Muscle layer of colon (tissue), 2 donors: ENCODE results near the gene MTOR.

Experiments used
- H3K27ac ChIP-seq: one replicate; pipeline ENCODE4 v1.7.0; 2013; ENCODE audit warnings: low read depth, mild to moderate bottlenecking, low read length, moderate library complexity
- H3K27me3 ChIP-seq, 2 donors: one replicate each; pipeline ENCODE4 v1.7.0; 2013; ENCODE audit warnings: low read length in 2 of 2, mild to moderate bottlenecking in 2 of 2; ENCODE audit not compliant: insufficient read depth in 2 of 2, control insufficient read depth in 1 of 2
- H3K36me3 ChIP-seq: one replicate; pipeline ENCODE4 v1.7.0; 2013; ENCODE audit warnings: mild to moderate bottlenecking, low read length; ENCODE audit not compliant: insufficient read depth
- H3K4me1 ChIP-seq: one replicate; pipeline ENCODE4 v1.7.0; 2013; ENCODE audit warnings: mild to moderate bottlenecking, low read length; ENCODE audit not compliant: insufficient read depth
- H3K4me3 ChIP-seq, 2 donors: one replicate each; pipeline ENCODE4 v1.7.0; 2013; ENCODE audit warnings: low read length in 2 of 2, low read depth in 1 of 2, mild to moderate bottlenecking in 1 of 2, moderate library complexity in 1 of 2
- H3K9ac ChIP-seq: one replicate; pipeline ENCODE4 v1.7.0; 2013; ENCODE audit warnings: low read length
- H3K9me3 ChIP-seq: one replicate; pipeline ENCODE4 v1.7.0; 2013; ENCODE audit warnings: mild to moderate bottlenecking, low read length
- donor health status: abdominal sarcoma.
- donor health status: Adenocarcinoma of cecum.

MTOR gene

DNA sequence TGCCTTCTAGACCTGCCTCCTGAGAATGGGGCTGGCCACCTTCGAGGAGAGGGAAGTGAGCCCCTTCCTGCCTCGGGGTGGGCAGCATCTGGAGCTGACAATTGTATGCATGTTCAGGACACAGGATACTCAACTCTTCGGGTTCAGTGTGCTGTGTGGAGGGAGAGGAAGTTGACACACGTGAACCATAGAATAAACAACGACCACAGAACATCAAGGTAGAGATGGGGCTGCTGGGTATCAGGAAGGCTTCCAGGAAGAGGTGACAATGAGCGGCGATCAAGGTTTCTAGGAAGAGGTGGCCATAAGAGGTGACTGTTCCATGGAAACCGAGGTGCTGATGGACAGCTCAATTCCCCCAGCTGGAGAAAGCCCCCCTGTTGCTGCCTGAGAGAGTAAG is 32.6 kb upstream of the MTOR start:
- no peak overlapping the region for H3K27ac ChIP-seq
- H3K9me3 ChIP-seq = no peaks in the 10 kb centered on the region
- peaks cover 31% of the 10 kb centered on the region for H3K36me3 ChIP-seq
- no peak overlapping the region for H3K9ac ChIP-seq
- H3K4me3 ChIP-seq = no peak overlapping the region
- H3K4me1 ChIP-seq = peaks cover 7% of the 10 kb centered on the region
- no peaks in the 10 kb centered on the region for H3K27me3 ChIP-seq

DNA sequence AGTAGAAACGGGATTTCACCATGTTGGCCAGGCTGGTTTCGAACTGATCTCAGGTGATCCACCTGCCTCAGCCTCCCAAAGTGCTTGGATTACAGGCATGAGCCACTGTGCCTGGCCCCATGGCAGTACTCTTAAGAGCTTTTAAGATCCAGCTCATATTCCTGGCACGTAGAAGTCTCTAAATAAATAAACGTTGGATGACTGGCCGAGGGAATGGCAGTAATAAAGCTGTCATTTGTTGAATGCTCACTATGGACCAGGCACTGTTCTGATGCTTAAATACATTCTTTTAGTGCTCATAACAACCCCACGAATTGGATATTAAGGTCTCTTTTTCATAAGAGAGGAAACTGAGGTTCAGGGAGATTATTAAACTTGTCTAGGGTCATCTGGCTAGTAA is 31.5 kb upstream of the MTOR start:
- no peaks in the 10 kb centered on the region for H3K9me3 ChIP-seq
- no peaks in the 10 kb centered on the region for H3K27me3 ChIP-seq
- no peak overlapping the region for H3K27ac ChIP-seq
- H3K9ac ChIP-seq = no peak overlapping the region
- peaks cover 36% of the 10 kb centered on the region for H3K36me3 ChIP-seq
- peaks cover 7% of the 10 kb centered on the region for H3K4me1 ChIP-seq
- no peak overlapping the region for H3K4me3 ChIP-seq

DNA sequence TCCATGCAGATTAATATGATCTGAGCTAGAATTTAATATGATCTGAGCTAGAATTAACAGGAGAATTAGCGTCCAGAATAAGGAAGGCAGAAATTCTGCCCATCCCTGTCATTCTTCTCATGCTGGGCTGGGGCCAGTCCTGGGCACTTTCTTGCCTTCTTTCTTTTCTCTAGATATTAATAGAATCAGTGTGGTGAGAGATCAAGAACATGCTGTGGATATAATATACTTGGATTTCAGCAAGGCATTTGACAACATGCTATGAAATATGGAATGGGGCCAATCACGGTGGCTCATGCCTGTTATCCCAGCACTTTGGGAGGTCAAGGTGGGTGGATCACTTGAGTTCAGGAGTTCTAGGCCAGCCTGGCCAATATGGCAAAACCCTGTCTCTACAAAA is 28.7 kb upstream of the MTOR start:
- no peak overlapping the region for H3K9ac ChIP-seq
- H3K27me3 ChIP-seq = no peaks in the 10 kb centered on the region
- no peaks in the 10 kb centered on the region for H3K9me3 ChIP-seq
- no peak overlapping the region for H3K27ac ChIP-seq
- peaks cover 7% of the 10 kb centered on the region for H3K4me1 ChIP-seq
- H3K36me3 ChIP-seq = peaks cover 55% of the 10 kb centered on the region
- H3K4me3 ChIP-seq = no peak overlapping the region

DNA sequence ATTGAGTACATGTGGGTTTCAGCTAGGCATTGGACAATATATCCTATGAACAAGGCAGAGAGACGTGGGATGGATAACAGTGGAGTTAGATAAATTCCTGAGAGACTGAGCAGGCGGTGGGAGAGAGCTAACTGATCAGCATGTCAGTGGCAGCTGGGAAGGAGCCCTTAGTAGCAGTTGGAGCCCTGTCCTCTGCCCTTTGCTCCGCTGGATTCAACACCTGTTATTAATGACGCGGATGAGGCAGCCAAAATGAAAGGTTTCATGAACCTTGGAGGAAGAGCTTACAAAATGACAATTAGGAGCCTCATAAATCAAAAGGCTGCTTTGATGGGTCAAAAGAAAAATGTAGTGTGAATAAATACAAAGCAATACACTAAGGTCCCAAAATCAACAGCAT is 26.7 kb upstream of the MTOR start:
- H3K4me1 ChIP-seq = peaks cover 7% of the 10 kb centered on the region
- H3K9ac ChIP-seq = no peak overlapping the region
- H3K27me3 ChIP-seq = no peaks in the 10 kb centered on the region
- H3K27ac ChIP-seq = no peak overlapping the region
- H3K4me3 ChIP-seq = no peak overlapping the region
- no peaks in the 10 kb centered on the region for H3K9me3 ChIP-seq
- H3K36me3 ChIP-seq = peaks cover 49% of the 10 kb centered on the region

DNA sequence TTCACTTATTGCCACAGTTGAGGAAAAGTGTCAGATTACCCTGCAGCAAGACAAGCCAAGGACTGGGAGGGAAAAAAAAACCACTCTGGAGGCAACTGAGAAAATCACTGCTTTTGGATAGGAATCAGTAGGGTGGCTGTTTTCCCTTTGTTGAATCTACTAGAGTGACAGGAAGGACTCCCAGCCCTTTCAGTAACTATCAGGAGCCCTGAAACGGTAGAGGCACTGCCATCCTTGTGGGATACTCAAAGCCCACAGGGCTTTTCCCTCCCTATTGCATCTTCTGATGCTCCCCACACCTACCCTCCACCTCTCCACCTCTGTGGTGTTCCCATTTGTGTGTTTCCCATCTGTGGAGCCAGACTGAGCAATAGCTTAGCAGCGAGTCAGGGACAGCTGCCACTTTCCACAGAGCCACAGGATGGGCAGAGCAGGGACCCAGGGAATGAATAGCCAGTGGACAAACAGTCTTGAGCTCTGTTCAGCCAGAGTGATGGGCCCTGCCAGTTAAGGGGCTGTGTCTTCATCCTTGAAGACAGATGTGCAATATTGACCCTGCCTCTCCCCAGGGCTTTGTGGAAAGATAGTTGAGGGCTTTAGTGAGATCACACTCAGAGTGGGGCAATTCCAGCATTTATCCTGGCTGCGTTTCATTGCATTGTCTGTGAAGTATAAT is 24.5 kb upstream of the MTOR start:
- no peak overlapping the region for H3K9ac ChIP-seq
- H3K4me1 ChIP-seq = peaks cover 6% of the 10 kb centered on the region
- no peak overlapping the region for H3K4me3 ChIP-seq
- H3K9me3 ChIP-seq = no peaks in the 10 kb centered on the region
- no peaks in the 10 kb centered on the region for H3K27me3 ChIP-seq
- H3K36me3 ChIP-seq = peaks cover 49% of the 10 kb centered on the region
- H3K27ac ChIP-seq = no peak overlapping the region

DNA sequence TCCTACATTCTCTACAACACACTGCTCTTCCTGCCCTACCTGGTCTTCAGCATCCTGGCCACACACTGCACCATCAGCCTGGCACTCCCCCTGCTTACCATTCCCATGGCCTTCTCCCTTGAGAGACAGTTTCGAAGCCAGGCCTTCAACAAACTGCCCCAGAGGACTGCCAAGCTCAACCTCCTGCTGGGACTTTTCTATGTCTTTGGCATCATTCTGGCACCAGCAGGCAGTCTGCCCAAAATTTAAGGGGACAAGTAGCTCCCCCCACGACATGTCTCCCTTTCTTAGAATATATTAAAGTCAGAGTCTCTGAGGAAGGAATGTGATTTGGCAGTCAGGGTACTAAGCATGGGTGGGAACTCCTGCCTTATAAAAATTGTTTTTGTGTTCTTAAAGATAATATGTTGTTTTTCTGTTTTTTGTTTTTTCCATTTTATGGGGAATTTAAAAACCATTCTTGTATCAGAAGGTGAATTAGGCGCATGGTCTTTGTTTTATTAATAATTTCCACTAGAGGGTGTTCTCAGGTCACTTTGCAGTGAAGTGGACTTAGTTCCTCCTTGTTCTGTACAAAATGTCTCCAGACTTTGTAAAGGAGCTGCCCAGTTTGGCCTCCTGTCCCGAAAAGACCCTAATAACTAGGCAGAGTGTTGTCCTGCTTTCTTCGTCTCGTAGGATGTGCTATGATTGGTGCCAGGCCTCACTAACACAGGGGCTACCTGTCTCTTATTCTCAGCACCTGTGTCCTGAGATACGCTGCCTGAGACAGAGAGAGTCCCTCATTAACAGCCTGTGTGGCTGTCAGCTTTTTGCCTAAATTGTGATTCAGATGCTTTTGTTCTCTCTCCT is 23.8 kb upstream of the MTOR start:
- H3K4me3 ChIP-seq = no peak overlapping the region
- peaks cover 14% of the 10 kb centered on the region for H3K4me1 ChIP-seq
- peaks cover 47% of the 10 kb centered on the region for H3K36me3 ChIP-seq
- no peak overlapping the region for H3K9ac ChIP-seq
- H3K27me3 ChIP-seq = no peaks in the 10 kb centered on the region
- H3K9me3 ChIP-seq = no peaks in the 10 kb centered on the region
- H3K27ac ChIP-seq = no peak overlapping the region

DNA sequence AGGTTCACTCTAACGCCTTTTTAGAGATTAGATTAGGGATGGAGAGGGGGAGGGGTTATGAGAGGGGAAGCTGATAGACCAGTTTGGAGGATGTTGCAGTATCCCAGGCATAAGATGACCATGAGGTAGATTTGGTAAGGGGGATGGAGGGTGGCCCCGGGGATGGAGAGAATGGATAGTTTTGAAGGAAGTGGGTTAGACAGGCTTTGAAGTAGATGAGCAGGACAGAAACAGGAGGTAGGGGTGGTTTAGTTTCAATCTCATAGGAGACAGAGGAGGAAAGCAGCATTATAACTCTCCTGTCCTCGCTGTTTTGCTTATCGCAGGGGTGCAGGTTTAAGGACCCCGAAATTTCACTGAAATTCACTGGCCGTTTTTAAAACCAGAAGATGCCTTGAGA is 22.4 kb upstream of the MTOR start:
- Histone ChIP-seq H3K4me3 (no peak overlapping the region), H3K27ac (no peak overlapping the region), H3K36me3 (peaks cover 42% of the 10 kb centered on the region), H3K27me3 (no peaks in the 10 kb centered on the region), H3K9me3 (no peaks in the 10 kb centered on the region), H3K4me1 (peaks cover 23% of the 10 kb centered on the region), H3K9ac (no peak overlapping the region)

DNA sequence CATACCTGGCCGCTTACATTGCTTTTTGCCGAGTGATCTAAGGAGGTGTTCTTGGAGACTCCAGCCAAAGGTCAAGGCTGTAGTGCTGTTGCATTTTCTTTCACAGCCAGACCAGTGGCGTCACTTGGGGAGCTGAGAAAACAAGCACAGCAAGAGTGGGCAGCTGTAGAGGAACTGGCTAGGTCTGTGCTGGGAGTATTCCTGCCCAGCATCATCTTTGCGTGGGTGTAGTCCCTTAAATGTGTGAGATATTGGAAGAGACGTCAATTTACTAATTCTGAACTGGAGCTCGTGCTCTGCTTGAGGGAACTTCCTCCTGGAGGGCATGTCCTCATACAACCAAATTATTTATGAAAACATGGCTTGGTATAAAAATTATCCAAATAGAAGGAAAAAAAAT is 20.8 kb upstream of the MTOR start:
- Histone ChIP-seq H3K4me3 (no peak overlapping the region), H3K27ac (no peak overlapping the region), H3K27me3 (no peaks in the 10 kb centered on the region), H3K9me3 (no peaks in the 10 kb centered on the region), H3K4me1 (peaks cover 23% of the 10 kb centered on the region), H3K36me3 (peaks cover 33% of the 10 kb centered on the region), H3K9ac (no peak overlapping the region)

DNA sequence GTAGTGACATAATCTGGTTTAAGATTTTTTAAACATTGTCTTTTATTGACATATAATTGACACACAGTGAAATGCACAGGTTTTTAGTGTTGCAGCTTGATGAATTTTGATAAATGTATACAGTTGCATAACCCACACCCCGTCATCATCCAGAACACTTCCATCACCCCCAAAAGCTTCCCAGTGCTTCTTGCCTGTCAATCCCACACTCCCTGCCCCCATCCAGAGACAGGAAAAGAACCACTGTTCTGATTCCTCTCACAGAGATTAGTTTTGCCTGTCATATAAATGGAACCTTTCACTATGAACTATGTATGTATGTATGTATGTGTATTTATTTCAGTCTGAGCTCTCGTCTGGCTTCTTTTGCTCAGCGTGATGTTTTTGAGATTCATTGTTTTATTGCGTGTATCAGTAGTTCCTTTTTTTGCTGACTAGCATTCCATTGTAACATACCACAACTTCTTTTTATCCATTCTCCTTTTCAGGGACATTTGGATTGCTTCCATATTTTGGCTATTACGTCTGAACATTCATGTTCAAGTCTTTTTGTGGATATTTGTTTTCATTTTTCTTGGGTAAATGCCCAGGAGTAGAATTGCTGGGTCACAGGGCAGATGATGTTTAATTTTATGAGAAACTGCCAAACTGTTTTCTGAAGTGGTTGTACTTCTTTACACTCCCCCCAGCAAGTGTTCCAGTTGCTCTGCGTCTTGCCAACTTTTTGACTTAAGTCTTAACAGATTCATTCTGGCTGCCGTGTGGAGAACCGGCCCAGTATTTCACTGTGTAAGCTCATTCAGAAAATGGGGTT is 19.4 kb upstream of the MTOR start:
- peaks cover 23% of the 10 kb centered on the region for H3K36me3 ChIP-seq
- no peak overlapping the region for H3K4me3 ChIP-seq
- H3K9me3 ChIP-seq = no peaks in the 10 kb centered on the region
- peaks cover 23% of the 10 kb centered on the region for H3K4me1 ChIP-seq
- no peak overlapping the region for H3K9ac ChIP-seq
- H3K27me3 ChIP-seq = no peaks in the 10 kb centered on the region
- H3K27ac ChIP-seq = no peak overlapping the region

DNA sequence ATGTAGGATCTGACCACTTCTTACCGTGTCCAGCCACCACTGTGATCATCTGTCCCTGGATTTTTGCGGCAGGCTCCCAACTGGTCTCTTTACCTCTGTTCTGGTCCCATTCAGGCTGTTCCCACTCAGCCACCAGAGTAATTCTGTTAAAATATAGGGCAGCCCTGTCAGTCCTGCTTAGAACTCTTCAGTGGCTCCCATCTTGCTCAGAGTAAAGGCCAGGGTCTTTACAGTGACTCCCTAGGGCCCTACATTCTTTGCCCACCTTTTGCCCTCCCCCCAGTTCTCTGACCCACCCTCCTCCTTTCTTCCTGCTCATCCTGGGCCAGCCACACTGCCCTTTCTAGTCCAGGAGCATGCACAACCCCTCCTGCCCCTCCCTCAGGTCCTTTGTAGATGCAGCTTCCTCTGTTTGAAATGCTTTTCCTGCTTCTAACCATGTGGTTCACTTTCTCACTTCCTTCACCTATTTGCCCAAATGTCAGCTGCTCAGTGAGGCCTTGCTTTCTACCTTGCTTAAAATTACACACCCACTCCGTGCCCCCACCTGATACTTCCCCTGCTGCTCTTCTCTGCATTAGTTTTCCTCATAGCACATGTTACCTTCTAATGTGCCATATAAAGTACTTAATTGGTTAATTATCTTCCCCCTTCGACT is 18.5 kb upstream of the MTOR start:
- H3K36me3 ChIP-seq = peaks cover 17% of the 10 kb centered on the region

DNA sequence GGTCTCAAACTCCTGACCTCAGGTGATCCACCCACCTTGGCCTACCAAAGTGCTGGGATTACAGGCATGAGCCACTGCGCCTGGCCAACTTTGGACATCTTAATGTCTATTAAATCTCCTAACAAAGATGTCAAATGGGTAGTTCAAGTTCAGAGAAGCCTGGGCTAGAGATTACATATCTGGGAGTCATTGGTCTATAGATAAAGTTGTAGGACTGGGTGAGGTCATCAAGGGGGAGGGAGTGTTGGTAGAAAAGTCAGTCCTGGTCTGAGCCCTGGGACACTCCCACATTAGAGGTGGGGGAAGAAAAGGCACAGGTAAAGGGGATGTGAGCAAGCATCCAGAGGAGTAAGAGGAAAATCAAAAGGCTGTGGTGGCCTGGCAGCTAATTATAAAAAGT is 17.3 kb upstream of the MTOR start:
- Histone ChIP-seq H3K27me3 (no peaks in the 10 kb centered on the region), H3K36me3 (peaks cover 12% of the 10 kb centered on the region), H3K27ac (no peak overlapping the region), H3K4me1 (peaks cover 37% of the 10 kb centered on the region), H3K9me3 (no peaks in the 10 kb centered on the region), H3K4me3 (no peak overlapping the region), H3K9ac (no peak overlapping the region)

More for the DNA sequence above, 18.5 kb upstream of the MTOR start:
- no peak overlapping the region for H3K4me3 ChIP-seq
- H3K9ac ChIP-seq = no peak overlapping the region
- peaks cover 26% of the 10 kb centered on the region for H3K4me1 ChIP-seq
- H3K27me3 ChIP-seq = no peaks in the 10 kb centered on the region
- no peak overlapping the region for H3K27ac ChIP-seq
- H3K9me3 ChIP-seq = no peaks in the 10 kb centered on the region
